ENCODE data around the gene NPPC.

Gene NPPC

GRCh38 chr2:231936491-231936890 lies 10.3 kb upstream of the NPPC start:
- Histone ChIP-seq H2AFZ (ENCODE audit: low read length) (no peak overlapping the region), H3K4me3 (ENCODE audit: low read depth, low read length, poor library complexity, severe bottlenecking) (no peak overlapping the region), H3K4me2 (ENCODE audit: low read length) (no peak overlapping the region)

GRCh38 chr2:231935815-231936214 lies 9.6 kb upstream of the NPPC start:
- H4K20me1 ChIP-seq (ENCODE audit: insufficient read depth, low read length) = no peaks in the 10 kb centered on the region
- H2AFZ ChIP-seq (ENCODE audit: low read length) = no peak overlapping the region
- no peak overlapping the region for H3K4me3 ChIP-seq (ENCODE audit: low read depth, low read length, poor library complexity, severe bottlenecking)
- H3K27ac ChIP-seq (ENCODE audit: low read depth, low read length, poor library complexity, severe bottlenecking) = no peak overlapping the region
- no peaks in the 10 kb centered on the region for H3K9me2 ChIP-seq (ENCODE audit: low read depth, low read length)
- peaks cover 5% of the 10 kb centered on the region for H3K27me3 ChIP-seq (ENCODE audit: insufficient read depth, low read length)
- no peak for TF ChIP-seq CTCF (IDR thresholded peaks at IDR 0.05; ENCODE audit: low read length)
- TF ChIP-seq EZH2 (IDR thresholded peaks at IDR 0.05; ENCODE audit: borderline replicate concordance, low read length) = no peak
- H3K4me2 ChIP-seq (ENCODE audit: low read length) = no peak overlapping the region
- no peaks in the 10 kb centered on the region for H3K36me3 ChIP-seq (ENCODE audit: insufficient read depth, low read length)
- H3K9me3 ChIP-seq (ENCODE audit: low read length) = no peaks in the 10 kb centered on the region
- H3K4me1 ChIP-seq (ENCODE audit: insufficient read depth, low read length, severe bottlenecking) = peaks cover 7% of the 10 kb centered on the region
- no peaks in the 10 kb centered on the region for H3K79me2 ChIP-seq (ENCODE audit: insufficient read depth, low read length)
- H3K9ac ChIP-seq (ENCODE audit: low read length) = no peak overlapping the region
- no peaks in the 10 kb centered on the region for H3F3A ChIP-seq (ENCODE audit: insufficient read depth, low read length)

More at GRCh38 chr2:231936491-231936890, 10.3 kb upstream of the NPPC start:
- H4K20me1 ChIP-seq (ENCODE audit: insufficient read depth, low read length) = no peaks in the 10 kb centered on the region
- H3K79me2 ChIP-seq (ENCODE audit: insufficient read depth, low read length) = no peaks in the 10 kb centered on the region
- peaks cover 5% of the 10 kb centered on the region for H3K27me3 ChIP-seq (ENCODE audit: insufficient read depth, low read length)
- no peaks in the 10 kb centered on the region for H3F3A ChIP-seq (ENCODE audit: insufficient read depth, low read length)
- H3K9ac ChIP-seq (ENCODE audit: low read length) = no peak overlapping the region
- H3K36me3 ChIP-seq (ENCODE audit: insufficient read depth, low read length) = no peaks in the 10 kb centered on the region
- H3K9me2 ChIP-seq (ENCODE audit: low read depth, low read length) = no peaks in the 10 kb centered on the region
- H3K4me1 ChIP-seq (ENCODE audit: insufficient read depth, low read length, severe bottlenecking) = peaks cover 7% of the 10 kb centered on the region
- TF ChIP-seq CTCF (IDR thresholded peaks at IDR 0.05; ENCODE audit: low read length) (no peak), EZH2 (IDR thresholded peaks at IDR 0.05; ENCODE audit: borderline replicate concordance, low read length) (no peak)
- H3K9me3 ChIP-seq (ENCODE audit: low read length) = no peaks in the 10 kb centered on the region
- no peak overlapping the region for H3K27ac ChIP-seq (ENCODE audit: low read depth, low read length, poor library complexity, severe bottlenecking)

- Histone ChIP-seq H3K36me3 (ENCODE audit: insufficient read depth, low read length) (no peaks in the 10 kb centered on the region), H3K79me2 (ENCODE audit: insufficient read depth, low read length) (no peaks in the 10 kb centered on the region), H3K4me1 (ENCODE audit: insufficient read depth, low read length, severe bottlenecking) (peaks cover 7% of the 10 kb centered on the region), H3K9me3 (ENCODE audit: low read length) (no peaks in the 10 kb centered on the region), H3K9ac (ENCODE audit: low read length) (no peak overlapping the region), H3K4me3 (ENCODE audit: low read depth, low read length, poor library complexity, severe bottlenecking) (no peak overlapping the region), H3K27me3 (ENCODE audit: insufficient read depth, low read length) (peaks cover 5% of the 10 kb centered on the region; the same call in 1 of the 2 replicates), H2AFZ (ENCODE audit: low read length) (no peak overlapping the region), H3K27ac (ENCODE audit: low read depth, low read length, poor library complexity, severe bottlenecking) (no peak overlapping the region), H4K20me1 (ENCODE audit: insufficient read depth, low read length) (no peaks in the 10 kb centered on the region), H3K4me2 (ENCODE audit: low read length) (no peak overlapping the region), H3F3A (ENCODE audit: insufficient read depth, low read length) (no peaks in the 10 kb centered on the region), H3K9me2 (ENCODE audit: low read depth, low read length) (no peaks in the 10 kb centered on the region)
- TF ChIP-seq EZH2 (IDR thresholded peaks at IDR 0.05; ENCODE audit: borderline replicate concordance, low read length) (no peak), CTCF (IDR thresholded peaks at IDR 0.05; ENCODE audit: low read length) (no peak)
Measured at GRCh38 chr2:231935207-231935524, 9.0 kb upstream of the NPPC start.

All from OCI-LY1 (cell line).